ENCODE data around the gene SFMBT1.

- TF ChIP-seq CTCF (IDR thresholded peaks at IDR 0.05; ENCODE audit: low read depth, low read length, missing input control), result no peak
- TF ChIP-seq SP1 (IDR thresholded peaks at IDR 0.05), result no peak
- no peak for TF ChIP-seq YY1 (IDR thresholded peaks at IDR 0.05)
- TF ChIP-seq EGR1 (IDR thresholded peaks at IDR 0.05; ENCODE audit: low read depth in 2 of 2), result no peak
- no peak for TF ChIP-seq TAF1 (conservative IDR thresholded peaks at IDR 0.05)
Observed at GRCh38 chr3:52910823-52911222, 135.1 kb downstream of the SFMBT1 start.

Measured in liver (tissue), 3 donors.